Measurements from ENCODE around the gene CPED1. TPM values are rescaled to one million over a fixed set of nuclear protein-coding genes. Genes with fewer than 3 reads are reported as not detected.
"Not testable (repeated sequence)": the region's sequence is repeated elsewhere in the genome, so short reads cannot be mapped to it uniquely, and the experiment has no call there.

CPED1 gene
- total RNA-seq, 4 donors from 2014 or later, result 15.0 to 32.1 (median 21.8) TPM

- Histone ChIP-seq H3K4me1 (no peaks in the 10 kb centered on the region), H3K4me3 (no peak overlapping the region), H3K27me3 (no peaks in the 10 kb centered on the region), H3K9me3 (no peaks in the 10 kb centered on the region), H3K27ac (no peak overlapping the region), H3K36me3 (no peaks in the 10 kb centered on the region)
- TF ChIP-seq POLR2A (IDR thresholded peaks at IDR 0.05) (no peak), CTCF (IDR thresholded peaks at IDR 0.05) (no peak), EP300 (IDR thresholded peaks at IDR 0.05) (no peak)
- no peak for DNase-seq (ENCODE audit: low spot score in 2 of 2)
- WGBS, 2 donors, result 89 to 96% methylated on average over 2 of the region's 2 CpGs
Measured at GRCh38 chr7:121214657-121215056, 226.1 kb downstream of the CPED1 start.

GRCh38 chr7:121219026-121219425 is 230.5 kb downstream of the CPED1 start:
- WGBS, 2 donors, result 40 to 56% methylated on average over 2 of the region's 2 CpGs
- no peak for TF ChIP-seq POLR2A (IDR thresholded peaks at IDR 0.05)
- no peak for TF ChIP-seq EP300 (IDR thresholded peaks at IDR 0.05)
- TF ChIP-seq CTCF (IDR thresholded peaks at IDR 0.05), result no peak

DNA sequence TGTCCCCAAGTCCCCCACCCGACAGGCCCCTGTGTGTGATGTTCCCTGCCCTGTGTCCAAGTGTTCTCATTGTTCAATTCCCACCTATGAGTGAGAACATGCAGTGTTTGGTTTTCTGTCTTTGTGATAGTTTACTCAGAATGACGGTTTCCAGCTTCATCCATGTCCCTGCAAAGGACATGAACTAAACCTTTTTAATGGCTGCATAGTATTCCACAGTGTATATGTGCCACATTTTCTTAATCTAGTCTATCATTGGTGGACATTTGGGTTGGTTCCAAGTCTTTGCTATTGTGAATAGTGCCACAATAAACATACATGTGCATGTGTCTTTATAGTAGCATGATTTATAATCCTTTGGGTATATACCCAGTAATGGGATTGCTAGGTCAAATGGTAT is 232.6 kb downstream of the CPED1 start:
- not testable (repeated sequence) for H3K4me1 ChIP-seq; DNase-seq (ENCODE audit: low spot score in 2 of 2); H3K27me3 ChIP-seq; H3K4me3 ChIP-seq; H3K36me3 ChIP-seq; H3K27ac ChIP-seq
- peaks cover 0 to 10% (median 0%) of the 10 kb centered on the region in 4 donors for H3K9me3 ChIP-seq
- 97 to 98% methylated on average over 2 of the region's 2 CpGs for WGBS, 2 donors

More at GRCh38 chr7:121219026-121219425, 230.5 kb downstream of the CPED1 start:
- H3K4me3 ChIP-seq, result no peak overlapping the region
- no peaks in the 10 kb centered on the region for H3K36me3 ChIP-seq
- peaks cover 0 to 10% (median 0%) of the 10 kb centered on the region in 4 donors for H3K9me3 ChIP-seq
- no peaks in the 10 kb centered on the region for H3K4me1 ChIP-seq
- H3K27ac ChIP-seq, result no peak overlapping the region
- DNase-seq (ENCODE audit: low spot score in 2 of 2), result no peak
- H3K27me3 ChIP-seq, result no peaks in the 10 kb centered on the region

GRCh38 chr7:121228779-121229178 is 240.3 kb downstream of the CPED1 start:
- Histone ChIP-seq H3K27me3 (no peaks in the 10 kb centered on the region), H3K27ac (no peak overlapping the region)
- TF ChIP-seq EP300 (IDR thresholded peaks at IDR 0.05) (no peak), CTCF (IDR thresholded peaks at IDR 0.05) (no peak), POLR2A (IDR thresholded peaks at IDR 0.05) (no peak)

GRCh38 chr7:121235201-121235600 is 246.7 kb downstream of the CPED1 start:
- DNase-seq (ENCODE audit: low spot score in 2 of 2), result no peak

More at GRCh38 chr7:121228779-121229178, 240.3 kb downstream of the CPED1 start:
- Histone ChIP-seq H3K9me3 (no peaks in the 10 kb centered on the region), H3K4me3 (no peak overlapping the region), H3K4me1 (no peaks in the 10 kb centered on the region), H3K36me3 (no peaks in the 10 kb centered on the region)
- DNase-seq (ENCODE audit: low spot score in 2 of 2), result no peak
- WGBS, 2 donors, result 92 to 94% methylated on average over 1 of the region's 1 CpG

More at GRCh38 chr7:121235201-121235600, 246.7 kb downstream of the CPED1 start:
- TF ChIP-seq CTCF (IDR thresholded peaks at IDR 0.05), result no peak
- no peak for TF ChIP-seq EP300 (IDR thresholded peaks at IDR 0.05)
- TF ChIP-seq POLR2A (IDR thresholded peaks at IDR 0.05), result no peak
- H3K27me3 ChIP-seq, result no peaks in the 10 kb centered on the region
- H3K36me3 ChIP-seq, result peaks cover 0 to 30% (median 0%) of the 10 kb centered on the region in 3 donors
- H3K4me3 ChIP-seq, result no peak overlapping the region
- H3K4me1 ChIP-seq, result no peaks in the 10 kb centered on the region
- no peaks in the 10 kb centered on the region for H3K9me3 ChIP-seq
- H3K27ac ChIP-seq, result no peak overlapping the region

Measured in tibial nerve (tissue), 4 donors.